NCI-H2171 (cell line): Measurements from ENCODE around the gene MPP4.
"Not testable (repeated sequence)": the region's sequence is repeated elsewhere in the genome, so short reads cannot be mapped to it uniquely, and the experiment has no call there.

Experiments used
- DNase-seq: peaks from one replicate; lab custom pipeline; 2025; lab: John Stamatoyannopoulos, UW

Gene MPP4

DNA sequence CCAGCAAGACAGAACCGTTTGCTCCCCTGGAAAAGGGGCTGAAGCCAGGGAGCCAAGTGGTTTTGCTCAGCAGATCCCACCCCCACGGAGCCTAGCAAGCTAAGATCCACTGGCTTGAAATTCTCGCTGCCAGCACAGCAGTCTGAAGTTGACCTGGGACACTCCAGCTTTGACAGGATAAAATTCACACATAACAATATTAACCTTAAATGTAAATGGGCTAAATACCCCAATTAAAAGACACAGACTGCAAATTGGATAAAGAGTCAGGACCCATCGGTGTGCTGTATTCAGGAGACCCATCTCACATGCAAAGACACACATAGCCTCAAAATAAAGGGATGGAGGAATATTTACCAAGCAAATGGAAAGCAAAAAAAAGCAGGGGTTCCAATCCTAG lies 27.2 kb downstream of the MPP4 start:
- DNase-seq: not testable (repeated sequence)

DNA sequence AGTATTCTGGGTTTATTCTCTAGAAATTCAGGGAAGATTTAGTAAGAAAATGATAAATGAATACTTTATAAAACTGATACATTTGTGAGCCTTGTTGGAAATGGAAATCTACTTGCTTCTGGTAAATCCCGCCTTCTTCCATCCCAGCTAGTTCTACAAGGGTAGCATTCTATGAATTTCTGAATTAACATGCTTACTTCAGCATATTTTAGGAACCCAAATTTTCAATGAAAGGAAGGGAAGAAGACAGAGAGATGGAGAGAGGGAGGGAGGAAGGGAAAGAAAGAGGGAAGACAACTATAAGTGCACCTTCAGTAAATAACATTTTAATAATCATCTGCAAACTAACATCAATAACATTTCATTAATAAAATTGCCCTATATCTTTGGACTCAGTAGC lies 28.6 kb downstream of the MPP4 start:
- no peak for DNase-seq

DNA sequence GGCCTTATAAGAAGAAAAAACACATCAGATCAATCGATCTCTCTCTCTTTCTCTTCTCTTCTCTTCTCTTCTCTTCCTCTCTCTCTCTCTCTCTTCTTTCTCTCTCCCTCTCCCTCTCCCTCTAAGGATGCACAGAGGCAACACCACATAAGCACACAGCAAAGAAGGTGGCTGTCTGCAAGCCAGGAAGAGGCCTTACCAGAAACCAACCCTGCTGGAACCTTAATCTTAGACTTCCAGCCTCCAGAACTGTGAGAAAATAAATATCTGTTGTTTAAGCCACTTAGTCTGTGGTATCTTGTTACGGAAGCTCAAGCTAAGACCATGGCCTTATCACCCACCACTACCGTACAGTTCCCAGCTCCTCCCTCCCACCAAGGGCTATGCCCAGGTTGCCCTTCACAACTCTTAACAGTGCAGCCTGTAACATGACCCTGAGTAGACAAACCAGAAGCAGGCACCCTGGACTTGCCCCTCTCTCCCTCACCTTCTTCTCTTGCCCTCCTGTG lies 30.0 kb downstream of the MPP4 start:
- DNase-seq: no peak

DNA sequence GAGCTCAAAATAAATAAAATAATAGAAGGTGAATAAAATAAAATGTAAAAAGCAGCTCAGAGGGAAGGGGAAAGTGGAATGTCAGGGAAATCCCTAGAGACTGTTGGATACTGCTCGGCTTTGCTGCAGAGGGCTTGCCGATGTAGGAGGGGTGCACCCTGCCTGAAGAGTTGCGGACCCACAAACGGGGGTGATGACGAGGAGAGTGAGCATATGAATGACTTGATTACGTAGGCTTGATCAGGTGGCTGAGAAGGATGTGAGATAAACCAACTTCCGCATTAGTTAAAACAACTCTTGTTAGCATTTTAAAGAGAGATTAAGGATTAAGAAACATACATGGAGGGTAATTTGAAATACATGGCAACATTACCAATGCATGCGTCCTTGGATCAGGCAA lies 34.1 kb downstream of the MPP4 start:
- DNase-seq: no peak

DNA sequence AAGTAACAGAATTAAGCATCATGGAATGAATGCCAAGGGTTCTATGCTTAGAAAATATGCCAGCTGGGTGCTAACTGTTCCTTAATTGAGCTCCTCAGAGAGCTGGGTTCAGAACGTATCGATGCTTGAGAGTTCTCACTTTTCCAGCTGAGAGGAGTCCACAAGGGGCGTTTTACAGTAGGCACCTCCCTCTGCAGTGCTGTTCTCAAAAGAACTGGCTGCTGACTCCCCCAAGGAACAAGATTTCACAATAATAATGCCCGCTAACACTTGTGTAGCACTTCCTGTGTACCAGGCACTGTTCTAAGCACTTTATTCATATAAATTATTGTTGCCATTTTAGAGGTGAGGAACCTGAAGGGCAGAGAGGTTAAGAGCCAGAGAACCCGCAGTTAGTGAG lies 37.1 kb downstream of the MPP4 start:
- no peak for DNase-seq

DNA sequence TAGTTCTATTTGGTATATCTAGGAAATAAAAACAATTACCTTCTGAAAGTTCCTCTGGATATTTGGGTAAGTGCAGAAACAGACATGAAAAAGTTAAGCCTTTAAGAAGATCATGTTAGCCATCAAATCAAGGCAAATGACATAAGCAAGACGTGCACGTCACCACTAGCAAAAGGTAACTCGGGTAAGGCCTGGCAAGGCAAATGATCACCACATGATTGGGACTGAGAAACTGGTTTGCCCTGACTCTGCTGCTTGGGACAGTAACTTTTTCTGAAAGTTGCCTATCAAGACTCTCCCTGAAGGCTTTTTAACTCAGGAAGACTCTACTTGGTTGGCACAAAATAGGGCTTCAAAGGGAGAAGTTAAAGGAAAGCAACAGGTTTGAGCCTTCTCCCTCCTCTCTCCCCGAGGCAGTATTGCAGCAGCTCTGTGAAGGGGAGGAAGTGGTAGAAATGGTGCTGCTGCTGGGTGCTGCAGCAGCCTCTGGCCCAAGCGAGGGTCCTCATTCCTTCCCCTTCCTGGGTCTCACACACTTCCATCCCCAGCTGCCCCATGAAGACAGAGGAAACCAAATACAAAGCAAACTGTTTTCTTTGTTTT lies 38.0 kb downstream of the MPP4 start:
- DNase-seq: no peak

DNA sequence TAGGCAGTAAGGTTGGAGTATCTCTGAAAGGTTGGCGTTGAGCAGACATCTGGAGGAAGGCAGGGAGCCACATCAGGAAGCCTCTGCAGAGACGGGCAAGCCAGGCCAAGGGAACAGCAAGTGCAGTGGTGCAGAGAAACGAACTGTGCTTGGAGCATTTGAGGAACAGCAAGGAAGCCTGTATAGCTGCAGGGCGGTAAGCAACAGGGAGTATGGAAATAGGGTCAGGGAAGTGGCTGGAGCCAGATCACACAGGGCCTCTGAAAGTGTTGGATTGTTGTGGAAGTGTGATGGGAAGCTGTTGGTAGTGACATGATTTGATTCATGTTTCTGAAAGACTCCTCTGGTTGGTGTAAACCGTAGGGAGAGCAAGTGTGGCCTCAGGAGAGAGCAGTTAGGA lies 41.7 kb downstream of the MPP4 start:
- no peak for DNase-seq

DNA sequence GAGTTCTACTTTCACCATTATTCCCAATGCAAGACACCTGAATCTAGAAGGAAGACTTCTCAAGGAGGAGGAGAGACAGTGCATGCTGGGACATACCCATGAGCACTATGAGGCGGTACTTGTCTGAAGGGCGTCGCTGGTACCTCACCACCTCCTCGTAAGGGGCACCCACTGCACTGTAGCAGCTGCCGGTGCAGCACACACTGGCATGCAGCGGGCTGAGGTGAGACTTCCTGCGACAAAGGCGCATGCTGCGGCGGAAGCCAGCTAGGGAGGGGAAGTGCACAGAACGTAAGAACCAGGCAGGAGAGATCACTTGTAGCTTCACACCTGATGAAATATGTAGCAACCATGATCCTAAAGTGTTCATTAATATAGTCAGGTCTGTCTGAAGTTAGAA lies 42.3 kb downstream of the MPP4 start:
- DNase-seq: no peak

DNA sequence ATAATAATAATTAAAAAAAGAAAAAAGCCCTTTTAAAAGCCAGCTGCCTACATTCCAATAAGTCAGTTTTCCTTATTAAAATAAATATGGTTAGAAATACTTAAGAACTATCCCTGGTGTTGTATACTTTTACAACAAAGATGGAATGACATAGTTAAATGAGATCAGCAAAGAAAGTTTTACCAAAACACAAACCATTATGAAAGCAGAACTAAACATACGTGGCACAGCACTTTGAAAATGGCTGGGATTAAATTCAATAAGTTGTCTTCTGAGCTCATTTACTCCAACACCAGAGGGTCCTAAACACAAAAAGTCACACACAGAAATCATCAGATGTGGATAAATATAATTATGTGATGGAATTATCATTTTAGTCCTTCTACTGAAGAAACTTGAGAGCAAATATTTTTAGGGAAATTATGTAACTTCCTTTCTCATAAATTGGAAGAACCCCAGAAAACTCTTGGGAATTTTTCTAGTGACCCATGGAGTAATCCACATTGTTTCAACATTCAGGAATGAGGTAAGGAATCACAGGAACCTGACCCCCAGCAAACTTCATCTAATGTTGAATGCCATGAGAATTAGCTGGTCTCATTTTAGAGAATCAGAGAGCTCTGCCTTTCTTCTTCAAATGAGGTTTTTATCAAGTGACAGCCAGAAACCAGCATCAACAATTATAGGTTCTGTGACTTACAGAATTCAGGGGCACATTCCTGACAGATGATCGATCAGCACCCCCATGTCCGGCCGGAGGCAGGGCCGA lies 43.6 kb downstream of the MPP4 start:
- no peak for DNase-seq

DNA sequence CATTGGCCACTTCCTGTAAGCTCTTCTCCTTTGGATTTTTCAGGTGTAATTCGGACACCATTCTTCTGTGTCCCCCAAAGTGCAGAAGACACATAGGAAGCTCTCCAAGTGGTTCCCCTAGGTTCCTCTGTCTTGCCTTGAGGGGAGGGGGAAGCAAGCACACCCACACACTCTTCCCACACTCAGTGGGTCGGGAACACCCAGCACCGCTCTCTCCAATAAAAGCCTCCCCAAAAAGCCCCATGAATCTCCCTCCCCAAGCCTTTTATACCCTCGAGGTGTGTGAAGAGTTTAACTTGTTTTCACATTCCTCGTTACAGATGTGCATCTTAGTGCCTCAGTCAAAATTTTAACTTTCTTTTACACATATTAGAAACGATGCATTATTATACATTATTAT lies 45.2 kb downstream of the MPP4 start:
- no peak for DNase-seq

DNA sequence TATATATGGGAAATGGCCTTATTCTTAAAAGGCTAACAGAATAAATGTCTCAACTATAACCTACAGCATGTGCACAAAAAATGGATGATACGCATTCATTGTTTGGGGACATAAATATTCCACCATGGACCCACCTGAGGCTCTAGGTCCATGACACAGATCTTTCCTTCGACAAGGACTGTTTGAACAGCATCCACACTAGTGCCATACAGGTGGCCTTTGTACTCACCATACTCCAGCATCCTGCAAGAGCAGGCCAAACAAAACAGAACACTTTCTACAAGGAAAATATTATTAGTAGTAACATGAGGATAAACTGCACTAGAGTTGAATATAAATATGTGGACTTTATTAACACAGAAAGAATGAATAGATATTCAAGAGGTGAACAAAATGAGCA lies 49.0 kb downstream of the MPP4 start:
- no peak for DNase-seq

DNA sequence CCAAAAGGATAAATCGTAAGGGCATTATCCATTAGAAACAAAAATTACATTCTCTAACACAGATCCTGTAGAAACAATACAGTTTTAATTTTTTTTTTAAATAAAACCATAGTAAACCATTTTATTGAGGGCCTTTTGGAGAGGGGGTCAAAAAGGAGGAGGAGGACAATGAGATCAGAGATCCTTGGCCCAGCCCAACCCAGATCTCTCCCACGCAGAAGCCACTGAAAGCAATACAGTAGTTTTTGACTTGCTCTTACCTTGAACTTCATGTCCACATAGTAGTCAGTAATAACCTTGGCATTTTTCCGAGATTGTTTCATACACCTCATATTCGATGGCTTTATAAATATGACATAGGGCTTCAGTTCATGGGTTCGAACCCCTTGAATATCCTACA lies 51.0 kb downstream of the MPP4 start:
- DNase-seq: no peak

DNA sequence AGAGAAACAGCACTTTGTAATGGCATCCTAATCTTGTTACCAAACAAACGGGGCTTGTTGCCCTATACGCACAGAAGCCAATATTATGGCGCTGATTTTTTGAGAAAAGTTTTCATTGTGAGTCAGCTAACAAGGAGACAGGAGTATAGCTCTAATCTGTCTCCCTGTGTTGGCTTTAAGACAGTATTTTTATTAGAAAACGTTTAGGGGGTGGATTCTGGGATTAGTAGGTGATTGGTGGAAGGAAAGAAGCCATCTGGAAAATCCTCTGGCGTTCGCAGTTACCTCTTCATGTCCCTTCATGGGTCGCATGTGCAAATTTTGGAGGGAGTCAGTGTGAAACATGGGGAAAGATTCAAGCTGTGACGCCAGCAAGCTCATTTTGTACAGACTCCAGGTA lies 54.4 kb downstream of the MPP4 start:
- DNase-seq: no peak

DNA sequence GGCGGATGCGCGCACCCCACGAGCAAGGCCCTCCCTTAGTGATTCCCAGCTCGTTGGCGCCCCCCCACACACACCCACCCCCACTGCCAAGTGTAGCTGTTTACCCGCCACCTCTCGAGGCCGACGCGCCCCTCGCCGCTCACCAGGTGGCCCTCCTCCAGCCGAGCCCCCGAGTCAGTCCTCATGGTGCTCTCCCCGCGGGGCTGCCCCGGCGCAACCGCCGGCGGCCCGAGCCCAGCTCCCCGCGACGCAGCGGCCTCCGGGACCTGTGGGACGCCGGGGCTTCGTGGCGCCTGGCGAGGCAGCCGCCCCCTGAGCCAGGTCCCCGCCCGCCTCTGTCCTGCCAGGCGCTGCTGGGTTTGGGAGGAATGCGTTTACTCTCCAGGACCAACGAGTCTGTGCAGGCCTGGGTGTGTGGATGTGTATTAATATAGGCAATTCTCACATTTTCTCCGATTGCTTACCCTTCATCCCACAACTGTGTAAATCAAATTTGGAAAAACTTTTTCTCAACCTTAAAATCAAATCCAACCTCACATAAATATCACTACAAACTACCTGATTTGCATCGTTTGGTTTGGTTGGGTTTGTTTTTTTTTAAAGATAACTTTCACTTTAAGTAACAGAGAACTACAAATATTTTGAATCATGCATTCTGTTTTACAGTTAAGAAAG lies 55.1 kb downstream of the MPP4 start, which contains the start of gene TMEM237:
Gene TMEM237 (minus strand): TSS at position 288 of the 675 bp plus-strand sequence. CDS start 103 bp downstream, at position 185.
- DNase-seq: peak; percentile 64

DNA sequence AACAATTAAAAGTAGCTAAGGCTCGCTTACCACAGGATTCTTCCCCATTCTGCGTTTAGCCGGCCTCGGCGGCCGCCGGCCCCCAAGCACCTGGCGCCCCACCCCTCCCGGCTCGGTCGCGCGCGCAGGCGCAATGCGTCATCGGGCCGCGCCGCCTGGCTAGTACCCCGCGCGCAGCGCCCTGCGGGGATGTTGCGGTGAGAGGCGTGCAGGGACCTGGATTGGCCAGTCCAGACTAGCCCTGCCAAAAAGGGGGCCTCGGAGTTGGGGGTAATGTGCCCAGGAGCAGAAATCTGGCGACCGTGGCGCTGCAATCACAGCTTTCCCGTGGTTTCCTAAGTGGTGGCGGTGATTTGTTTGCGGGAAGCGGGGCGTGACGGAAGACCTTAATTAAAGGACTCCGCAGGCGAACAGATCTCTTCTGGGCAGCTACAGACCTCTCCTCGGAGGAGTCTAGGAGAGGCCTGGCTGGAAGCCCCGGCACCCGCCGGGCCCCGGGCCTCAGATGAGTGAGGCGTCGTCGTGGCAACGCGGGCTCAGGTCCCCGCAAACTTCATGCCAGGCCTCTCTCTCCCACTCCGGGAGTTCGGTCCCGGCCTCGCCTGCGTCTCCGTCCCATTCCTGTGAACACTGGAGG lies 55.7 kb downstream of the MPP4 start:
- DNase-seq: peak; percentile 80

DNA sequence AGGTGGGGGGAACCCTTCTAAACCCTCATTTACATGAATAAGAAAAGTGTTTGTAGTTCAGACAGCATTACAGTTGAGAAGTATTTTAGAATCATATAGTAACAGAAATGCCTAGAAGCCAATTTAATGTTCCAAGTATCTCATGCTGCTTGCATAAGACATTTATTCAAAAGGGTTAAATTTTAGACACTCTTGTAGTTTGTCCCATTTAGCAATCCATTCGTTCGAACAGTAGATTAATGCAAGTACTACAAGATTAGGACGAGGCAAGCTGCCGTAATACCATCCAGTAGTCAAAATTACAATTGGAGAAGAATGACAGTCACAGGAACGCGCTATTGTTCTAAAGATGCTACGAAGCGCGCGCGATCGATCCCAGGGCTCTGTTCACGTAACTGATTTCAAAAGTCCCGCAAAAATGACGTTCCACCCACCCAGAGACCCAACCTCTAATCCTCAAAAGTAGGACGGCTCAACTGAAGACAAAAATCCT lies 56.3 kb downstream of the MPP4 start:
- DNase-seq: peak; percentile 62

DNA sequence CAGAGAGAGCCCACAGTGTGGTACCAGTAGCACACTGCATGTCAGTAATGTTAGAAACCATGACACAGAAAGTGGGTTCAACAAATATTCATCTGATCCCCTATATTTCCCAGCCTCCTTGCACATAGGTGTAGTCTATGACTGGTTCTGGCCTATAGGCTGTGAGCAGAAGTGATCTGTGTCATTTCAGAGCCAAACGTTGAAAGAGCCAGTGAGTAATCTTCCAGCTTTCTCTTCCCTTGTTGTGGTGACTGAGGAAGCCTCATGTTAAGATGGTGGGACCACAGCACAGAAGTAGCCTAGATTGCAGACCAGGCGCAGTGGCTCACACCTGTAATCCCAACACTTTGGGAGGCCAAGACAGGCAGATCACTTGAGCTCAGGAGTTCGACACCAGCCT lies 59.2 kb downstream of the MPP4 start:
- DNase-seq: no peak

DNA sequence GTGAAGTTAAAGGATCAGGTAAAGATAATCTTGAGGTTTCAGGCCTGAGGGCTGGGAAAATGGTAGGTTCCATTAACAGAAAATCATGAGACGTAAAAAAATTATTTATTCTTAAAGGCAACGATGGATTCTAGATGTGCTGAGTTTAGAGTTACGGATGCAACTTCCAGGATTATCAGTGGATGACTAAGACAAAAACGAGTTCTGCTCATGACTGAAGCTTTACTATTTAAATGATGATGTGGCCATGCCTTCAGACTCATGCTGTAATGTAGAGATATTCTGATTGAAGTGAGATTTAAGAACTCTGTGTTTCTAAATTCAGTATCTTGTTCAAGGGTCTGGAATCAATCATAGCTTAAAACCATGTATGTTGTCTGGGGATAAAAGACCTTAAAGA lies 60.1 kb downstream of the MPP4 start:
- no peak for DNase-seq

DNA sequence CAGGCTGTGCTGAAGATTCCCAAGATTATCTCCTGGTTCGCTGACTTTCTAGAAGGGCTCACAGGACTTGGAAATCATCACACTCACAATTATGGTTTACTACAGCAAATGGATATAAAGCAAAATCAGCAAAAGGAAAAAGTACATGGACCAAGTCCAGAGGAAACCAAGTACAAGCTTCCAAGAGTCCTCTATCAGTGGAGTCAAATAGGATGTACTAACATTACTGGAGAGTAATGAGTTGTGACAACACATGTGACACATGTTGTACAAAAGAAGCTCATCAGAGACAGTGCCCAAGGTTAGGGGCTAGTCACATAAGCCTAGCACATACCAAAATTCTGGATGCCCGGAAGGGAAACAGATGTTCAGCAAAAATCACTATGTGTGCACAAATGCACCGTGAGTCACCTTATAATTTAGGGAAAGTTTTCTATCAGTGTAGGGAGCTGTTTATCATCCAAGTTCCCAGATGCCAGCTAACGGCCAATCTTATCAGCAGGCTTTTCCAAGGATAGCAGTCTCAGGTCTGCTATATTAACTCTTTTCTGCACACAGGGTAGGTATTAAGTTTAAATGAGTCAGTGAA lies 64.7 kb downstream of the MPP4 start:
- no peak for DNase-seq

DNA sequence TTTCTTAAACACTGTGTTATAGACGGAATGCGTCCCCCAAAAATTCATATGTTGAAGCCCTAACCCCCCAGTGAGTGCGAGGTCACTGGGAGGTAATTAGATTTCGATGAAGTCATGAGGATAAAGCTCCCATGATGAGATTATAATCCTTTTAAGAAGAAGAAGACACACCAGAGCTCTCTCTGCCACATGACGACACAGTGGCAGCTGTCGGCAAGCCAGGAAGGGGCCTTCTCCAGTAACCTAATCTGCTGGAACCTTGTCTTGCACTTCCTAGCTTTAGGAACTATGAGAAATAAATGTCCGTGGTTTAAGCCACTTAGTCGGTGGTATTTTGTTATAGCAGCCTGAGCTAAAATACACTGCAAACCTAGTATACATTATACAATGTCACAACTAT lies 67.4 kb downstream of the MPP4 start:
- DNase-seq: no peak

DNA sequence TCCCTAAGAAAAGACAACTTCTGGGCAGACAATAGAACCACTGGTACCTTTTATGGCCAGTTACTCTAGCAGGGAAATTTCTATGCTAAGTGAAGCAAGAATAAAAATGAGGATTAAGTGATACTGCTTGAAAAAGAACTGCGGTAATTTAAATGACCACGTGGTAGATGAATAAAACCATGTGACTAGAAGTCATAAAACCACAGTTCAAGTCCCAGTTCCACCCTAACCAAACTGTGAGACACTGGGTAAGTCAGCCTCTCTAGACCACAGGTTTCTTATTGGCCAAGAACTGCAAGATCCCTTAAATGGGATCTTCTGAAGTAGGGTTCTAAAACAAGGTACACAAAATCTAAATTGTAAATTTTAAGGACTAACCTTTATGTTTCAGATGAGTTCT lies 67.9 kb downstream of the MPP4 start:
- DNase-seq: no peak

DNA sequence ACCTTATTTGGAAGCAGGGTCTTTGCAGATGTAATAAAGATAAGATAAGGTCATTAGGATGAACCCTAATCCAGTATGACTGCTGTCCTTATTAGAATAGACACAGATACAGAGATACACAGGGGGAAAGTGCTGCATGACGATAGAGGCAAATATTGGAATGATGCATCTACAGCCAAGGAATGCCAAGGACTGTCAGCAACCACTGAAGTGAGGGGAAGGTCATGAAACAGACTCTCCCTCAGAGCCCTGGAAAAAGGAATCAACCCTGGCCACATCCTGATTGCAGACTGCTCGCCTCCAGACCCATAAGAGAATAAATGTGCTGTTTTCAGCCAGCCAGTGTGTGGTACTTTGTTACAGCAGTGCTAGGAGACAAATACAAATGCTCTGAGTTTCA lies 69.9 kb downstream of the MPP4 start:
- DNase-seq: no peak
